GM18867 (cell line): ENCODE data around the gene CIROP.

ENCODE experiments used
- ATAC-seq: cut with Tn5 transposase; IDR thresholded peaks from one replicate; pipeline ENCODE4 v1.9.1; 2021; ENCODE audit warnings: mild to moderate bottlenecking, moderate library complexity; ENCODE audit not compliant: unreplicated experiment

CIROP gene, protein sequence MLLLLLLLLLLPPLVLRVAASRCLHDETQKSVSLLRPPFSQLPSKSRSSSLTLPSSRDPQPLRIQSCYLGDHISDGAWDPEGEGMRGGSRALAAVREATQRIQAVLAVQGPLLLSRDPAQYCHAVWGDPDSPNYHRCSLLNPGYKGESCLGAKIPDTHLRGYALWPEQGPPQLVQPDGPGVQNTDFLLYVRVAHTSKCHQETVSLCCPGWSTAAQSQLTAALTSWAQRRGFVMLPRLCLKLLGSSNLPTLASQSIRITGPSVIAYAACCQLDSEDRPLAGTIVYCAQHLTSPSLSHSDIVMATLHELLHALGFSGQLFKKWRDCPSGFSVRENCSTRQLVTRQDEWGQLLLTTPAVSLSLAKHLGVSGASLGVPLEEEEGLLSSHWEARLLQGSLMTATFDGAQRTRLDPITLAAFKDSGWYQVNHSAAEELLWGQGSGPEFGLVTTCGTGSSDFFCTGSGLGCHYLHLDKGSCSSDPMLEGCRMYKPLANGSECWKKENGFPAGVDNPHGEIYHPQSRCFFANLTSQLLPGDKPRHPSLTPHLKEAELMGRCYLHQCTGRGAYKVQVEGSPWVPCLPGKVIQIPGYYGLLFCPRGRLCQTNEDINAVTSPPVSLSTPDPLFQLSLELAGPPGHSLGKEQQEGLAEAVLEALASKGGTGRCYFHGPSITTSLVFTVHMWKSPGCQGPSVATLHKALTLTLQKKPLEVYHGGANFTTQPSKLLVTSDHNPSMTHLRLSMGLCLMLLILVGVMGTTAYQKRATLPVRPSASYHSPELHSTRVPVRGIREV

DNA sequence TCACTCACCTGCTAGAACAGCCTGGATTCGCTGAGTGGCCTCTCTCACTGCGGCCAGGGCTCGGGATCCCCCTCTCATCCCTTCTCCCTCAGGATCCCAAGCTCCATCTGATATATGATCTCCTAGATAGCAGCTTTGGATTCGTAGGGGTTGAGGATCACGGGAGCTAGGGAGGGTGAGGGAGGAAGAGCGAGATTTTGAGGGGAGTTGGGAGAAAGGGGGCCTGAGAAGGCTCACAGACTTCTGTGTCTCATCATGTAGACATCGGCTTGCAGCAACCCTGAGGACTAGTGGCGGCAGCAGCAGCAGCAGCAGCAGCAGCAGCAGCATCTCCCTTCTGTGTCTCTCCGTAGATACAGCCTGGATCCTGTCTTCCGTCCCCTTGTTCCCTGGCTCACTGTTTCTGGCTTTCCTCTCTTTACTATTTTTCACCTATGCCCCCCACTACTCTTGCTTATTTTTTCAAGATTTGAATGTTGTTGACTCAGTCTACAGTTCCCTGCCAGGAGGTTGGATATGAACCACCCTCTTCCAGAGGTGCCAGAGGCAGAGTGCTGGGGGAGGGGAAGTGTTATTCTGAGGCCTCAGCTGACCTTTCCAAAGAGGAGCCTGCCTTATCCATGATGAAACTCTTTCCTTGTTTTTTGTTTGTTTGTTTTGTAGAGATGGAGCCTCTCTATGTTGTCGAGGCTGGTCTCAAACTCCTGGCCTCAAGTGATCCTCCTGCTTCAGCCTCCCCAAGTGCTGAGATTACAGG lies at the start of gene CIROP:
TSS of gene CIROP (minus strand) at position 399 of the 757 bp plus-strand sequence. CDS start at position 330, 69 bp downstream.
- ATAC-seq = no peak

DNA sequence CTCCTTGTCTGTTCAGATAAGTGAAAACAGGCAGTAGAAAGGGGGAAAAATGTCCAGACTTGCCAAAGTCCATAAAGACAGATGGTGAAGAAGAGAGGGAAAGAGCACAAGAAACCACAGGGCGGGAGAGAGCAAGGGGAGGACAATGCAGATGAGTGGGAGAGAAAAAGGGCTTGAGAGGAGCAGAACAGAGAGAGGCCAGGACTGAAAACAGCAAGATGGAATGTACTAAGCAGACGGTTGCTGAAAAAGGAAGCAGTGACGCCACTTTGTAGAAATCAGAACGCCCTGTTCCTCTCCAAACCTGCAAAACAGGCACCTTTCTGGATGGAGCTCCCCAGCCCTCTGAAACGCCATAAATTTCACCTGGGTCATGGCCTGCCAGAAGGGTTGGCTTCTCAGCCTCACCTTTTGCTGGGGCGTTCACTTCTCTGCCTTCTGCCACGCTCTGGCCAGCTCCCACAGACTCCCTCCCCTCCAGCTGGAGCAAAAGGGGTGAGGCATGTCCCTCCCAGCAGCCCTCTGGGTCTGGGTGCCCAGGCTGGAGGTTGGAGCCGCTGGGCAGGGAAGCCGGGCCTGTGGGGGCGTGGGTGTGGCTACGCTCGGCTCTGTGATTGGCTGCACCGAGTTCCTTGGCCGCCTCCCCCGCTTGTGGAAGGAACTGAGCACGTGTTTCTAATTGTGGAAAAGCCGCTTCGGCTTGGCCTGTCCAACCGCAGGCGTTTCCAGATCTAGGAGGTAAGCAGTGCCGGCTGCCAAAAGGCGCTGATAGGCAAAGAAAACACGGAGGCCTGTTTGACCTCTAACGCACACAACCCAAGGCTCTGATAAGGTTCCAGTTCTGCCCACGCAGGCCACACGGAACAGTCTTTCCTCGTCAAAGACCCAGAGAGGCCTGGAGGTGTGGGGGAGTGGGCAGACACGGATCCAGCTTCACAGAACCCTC lies 49.3 kb upstream of the CIROP start:
- ATAC-seq = no peak

DNA sequence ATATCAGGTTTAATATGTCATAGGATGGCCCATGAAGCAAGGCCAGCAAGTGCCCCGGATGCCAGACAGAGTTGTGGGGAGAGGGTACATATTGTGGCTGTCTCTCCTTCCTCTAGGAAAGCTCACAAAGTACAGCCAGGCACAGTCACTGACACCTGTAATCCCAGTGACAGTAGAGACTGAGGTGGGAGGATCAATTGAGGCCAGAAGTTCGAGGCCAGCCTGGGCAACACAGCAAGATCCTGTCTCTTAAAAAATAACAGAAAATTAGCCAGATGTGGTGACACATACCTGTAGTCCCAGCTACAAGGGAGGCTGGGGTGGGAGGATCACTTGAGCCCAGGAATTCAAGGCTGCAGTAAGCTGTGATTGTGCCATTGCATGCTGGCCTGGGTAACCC lies 46.6 kb upstream of the CIROP start:
- no peak for ATAC-seq

DNA sequence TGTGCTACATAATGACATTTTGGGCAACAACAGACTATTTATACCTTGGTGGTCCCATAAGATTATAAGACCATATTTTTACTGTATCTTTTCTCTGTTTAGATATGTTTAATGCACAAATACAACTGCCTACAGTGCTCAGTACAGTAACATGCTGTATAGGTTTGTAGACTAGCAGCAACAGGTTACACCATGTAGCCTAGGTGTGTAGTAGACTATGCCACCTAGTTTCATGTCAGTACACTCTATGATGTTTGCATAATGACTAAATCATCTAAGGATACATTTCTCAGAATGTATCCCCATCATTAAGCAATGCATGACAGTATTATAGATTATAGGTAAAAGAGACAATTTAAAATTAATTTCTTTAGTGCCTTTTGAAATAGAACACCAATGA lies 45.0 kb upstream of the CIROP start:
- ATAC-seq = no peak

DNA sequence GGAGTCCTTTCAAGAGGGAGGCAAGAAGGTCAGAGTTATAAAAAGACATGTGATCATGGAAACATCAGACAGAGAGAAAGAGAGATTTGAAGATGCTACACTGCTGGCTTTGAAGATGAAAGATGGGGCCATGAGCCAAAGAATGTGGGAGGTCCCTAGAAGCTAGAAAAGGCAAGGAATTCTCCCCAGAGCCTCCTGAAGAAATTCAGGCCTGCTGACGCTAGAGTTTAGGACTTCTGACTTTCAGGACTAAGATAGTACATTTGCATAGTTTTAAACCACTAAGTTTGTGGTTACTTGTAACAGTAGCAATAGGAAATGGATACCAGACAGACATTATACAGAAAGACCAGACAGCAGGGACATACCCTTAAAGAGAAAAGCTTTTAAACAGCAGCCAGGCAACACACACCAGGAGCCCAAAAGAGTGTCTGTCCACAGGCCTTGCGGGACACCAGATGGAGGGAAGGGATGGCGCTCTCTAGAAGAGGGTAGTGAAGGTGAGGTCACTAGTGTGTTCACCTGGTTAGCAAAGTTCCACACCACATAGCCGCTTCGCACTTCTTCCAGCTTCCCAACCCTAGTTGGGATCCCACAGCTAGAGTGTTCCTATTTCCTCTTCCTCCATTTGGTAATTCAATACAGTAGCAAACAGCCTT lies 43.9 kb upstream of the CIROP start:
- no peak for ATAC-seq

DNA sequence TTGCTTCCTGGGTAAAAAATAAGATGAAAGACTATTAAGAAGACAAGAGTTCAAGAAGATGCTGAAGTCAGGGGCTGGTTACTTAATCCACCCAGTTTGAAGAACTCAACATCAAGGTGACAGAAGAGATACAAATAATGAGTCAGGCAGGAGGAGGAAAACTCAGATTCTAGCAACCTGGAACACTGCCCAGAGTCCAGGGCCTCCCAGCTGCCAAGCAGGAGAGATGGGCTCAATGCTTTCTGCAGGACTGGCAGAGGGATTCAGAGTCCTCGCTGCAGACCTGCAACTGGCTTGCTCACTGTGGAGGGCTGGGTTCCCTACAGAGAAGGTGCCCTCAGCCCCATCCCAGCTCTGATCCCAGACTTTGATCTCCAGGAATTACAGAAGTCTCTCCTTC lies 42.9 kb upstream of the CIROP start:
- no peak for ATAC-seq

DNA sequence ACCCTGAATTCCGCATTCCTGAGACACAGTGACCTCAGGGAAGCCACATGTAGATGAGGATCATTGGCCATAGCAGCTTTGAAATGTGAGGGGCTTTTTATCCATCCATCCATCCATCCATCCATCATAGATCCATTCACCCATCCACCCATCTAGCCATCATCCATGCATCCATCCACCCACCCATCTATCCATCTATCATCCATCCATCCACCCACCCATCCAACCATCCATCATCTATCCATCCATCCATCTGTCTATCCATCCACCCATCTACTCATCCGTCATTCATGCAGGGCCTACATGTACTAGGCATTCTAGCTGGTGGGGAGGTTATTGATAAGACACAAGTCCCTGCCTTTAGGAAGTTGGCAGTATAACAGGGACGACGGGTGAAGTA lies 42.2 kb upstream of the CIROP start:
- no peak for ATAC-seq

DNA sequence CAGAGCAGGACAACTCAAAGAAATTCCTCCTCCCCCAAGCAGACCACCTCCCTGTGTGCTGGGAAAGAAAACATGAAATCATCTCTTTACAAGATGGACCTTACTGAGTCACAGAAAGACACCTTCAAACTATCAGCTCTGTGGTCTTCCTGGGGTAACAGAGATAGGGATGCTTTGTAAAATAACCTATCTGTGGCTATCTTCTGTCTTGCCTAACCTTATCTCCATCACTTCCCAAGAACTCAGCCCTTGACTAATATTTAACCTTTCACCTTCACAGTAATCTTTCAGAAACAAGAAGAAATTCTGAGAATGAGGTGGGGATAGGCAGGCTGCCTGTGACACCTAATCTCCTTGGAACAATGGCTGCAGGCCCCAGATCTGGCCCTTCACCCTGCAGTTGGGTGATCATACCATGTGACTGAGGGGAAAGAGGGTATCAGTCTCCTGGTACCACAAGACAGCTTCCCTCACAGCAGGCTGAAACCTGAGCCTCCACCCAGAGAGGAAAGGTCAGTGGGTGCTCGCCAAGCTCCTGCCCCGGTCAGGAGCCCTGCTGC lies 41.6 kb upstream of the CIROP start:
- ATAC-seq = no peak

DNA sequence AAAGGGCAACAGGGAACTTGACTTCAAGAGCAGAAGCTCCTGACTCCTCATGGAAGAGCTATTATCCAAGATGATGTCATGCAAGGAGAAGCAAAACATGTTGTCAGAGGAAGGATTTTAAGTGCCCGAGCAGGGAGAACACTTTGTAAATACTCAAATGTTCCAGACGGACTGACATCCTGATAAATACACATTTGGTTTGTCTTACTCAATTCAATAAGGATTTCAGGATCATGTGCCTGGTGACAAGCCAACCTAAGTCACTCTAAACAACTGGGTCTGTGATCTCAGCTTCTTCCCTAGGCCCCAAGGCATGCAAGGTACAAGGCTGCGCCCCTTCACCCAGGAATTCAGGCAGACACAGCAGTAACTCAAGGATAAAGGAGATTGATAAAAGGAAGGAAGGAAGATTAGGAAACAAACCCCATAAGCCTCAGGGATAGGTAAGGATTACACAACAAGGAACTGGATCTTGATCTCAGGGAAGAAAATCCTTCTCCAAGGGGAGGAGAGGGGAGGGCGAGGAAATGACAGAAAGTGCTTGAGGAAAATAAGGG lies 41.1 kb upstream of the CIROP start:
- ATAC-seq = no peak

DNA sequence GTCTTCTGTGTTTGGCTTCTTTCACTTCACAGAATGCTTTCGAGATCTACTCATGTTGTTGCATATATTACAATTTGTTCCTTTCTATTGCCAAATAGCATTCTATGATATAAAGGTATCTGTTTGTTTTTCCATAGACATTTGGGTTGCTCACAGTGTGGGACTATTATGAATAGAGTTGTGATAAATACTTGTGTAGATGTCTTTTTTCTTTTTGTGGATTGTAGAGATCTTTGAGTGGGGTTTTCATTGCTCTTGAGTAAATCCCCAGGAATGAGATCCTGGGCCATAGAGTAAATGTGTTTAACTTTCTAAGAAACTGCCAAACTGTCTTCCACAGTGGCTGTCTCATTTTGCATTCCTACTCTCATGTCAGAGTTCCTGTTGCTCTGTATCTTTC lies 39.1 kb upstream of the CIROP start:
- no peak for ATAC-seq

DNA sequence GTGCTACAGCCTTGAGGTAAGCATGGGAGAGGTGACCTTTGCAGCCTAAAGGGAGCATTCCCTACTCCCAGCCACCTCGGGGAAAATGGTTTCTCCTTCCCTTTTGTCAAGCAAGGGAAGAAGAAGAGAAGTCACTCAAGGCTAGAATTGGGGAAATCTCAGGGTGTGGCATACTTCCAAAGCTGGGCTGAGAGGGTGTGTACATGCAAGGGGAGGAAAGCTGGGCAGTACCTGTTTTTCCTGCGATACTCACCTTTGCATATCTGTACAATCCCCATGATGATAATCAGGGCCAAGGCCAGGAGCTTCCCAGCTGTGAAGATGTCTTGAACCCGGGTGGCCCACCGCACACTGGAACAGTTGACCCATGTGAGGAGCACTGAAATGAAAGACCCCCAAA lies 38.0 kb upstream of the CIROP start:
- ATAC-seq = no peak

DNA sequence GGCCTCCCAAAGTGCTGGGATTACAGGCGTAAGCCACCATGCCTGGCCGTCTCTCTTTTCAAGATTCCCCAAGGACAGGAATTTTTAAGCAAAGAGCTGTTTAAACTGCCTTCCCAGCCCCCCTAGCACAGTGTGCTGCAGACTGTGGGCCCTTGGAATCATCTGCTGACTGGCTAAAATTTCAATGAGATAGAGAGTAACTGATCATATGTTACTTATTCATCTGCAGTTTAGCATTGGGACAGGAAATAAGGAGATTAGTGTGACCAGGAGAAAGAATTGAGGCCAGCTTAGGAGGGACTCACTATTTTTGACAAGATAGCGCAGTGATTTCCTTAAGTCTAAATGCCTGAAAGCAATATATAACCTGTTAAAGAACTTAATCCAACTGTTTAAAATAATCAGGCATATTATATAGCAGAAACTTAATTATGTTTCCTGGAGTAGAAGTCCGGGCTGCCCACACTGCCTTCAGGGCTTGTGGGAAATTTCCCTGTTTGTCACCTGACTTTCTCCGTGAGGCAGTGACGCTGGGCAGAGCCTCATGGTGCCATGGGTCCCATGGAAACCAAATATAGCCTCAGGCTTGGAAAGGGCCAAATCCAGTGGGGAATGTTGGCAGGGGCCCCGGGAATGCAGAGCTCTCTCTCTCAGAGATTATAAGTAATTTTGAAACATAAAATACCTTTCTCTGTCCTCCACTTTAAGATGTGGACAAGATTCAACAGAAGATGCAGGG lies 37.1 kb upstream of the CIROP start:
- no peak for ATAC-seq

DNA sequence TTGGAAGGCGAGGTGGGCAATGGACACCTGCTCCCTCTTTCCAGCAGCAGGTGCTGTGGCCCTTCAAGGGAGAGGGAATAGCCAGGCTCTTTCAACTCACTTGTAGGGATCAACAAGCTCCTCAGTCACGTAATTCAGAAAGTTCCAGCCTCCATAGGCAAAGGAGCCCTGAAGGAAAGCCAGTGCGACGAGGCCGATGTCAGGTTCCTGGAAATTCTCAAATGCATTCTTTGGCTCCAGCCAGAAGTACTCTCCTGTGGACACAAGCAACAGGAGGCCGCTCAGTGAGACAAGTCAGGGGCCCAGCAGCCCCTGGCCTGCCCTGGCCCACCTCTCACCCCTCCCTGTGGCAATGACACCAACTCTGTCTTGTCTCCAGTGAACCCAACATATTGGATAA lies 35.6 kb upstream of the CIROP start:
- no peak for ATAC-seq

DNA sequence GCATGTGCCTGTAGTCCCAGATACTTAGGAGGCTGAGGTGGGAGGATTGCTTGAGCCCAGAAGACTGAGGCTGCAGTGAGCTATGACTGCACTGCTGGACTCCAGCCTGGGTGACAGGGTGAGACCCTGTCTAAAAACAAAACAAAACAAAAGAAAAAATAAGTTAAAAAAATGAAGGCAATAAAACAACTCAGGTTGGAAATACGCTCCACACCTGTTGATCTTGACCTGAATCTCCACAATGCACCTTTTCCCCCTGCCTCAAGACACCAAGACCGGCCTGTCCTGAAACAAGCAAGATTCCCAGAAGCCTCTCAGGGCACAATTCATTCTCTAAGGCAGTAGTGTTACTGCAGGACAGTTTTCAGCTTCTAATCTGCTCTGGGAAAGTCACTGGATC lies 35.1 kb upstream of the CIROP start:
- no peak for ATAC-seq

DNA sequence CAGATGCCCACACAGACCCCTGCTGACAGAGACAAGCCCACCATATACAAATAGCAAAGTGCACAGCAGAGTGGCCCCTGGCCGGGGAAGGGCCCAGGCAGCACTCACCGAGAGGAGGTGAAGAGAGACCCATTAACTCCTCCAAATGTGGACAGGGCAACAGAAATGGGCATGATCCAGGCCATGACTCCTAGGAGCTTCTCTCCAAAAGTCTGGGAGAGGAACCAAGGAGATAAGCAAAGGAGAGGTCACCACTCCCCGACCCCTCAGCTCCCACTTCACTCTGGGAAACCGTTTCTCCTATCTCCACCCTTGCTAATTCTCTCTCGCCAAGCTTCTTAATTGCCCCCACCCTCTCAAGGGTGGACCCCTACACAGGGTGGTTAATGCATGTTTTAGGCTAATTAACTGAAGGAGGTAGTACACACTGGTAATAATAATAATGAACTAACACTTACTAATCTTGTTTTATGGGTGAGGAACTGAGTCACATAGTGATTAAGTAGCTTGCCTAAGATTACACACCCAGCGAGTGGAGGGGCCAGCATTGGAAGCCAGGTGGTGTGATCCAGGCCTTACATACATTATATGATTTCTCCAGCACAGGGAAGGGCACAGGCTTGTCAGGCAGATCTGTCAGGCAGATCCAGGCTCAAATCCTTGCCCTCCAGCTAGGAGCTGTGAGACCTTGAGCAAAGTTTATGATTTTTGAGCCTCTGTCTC lies 33.2 kb upstream of the CIROP start:
- no peak for ATAC-seq

DNA sequence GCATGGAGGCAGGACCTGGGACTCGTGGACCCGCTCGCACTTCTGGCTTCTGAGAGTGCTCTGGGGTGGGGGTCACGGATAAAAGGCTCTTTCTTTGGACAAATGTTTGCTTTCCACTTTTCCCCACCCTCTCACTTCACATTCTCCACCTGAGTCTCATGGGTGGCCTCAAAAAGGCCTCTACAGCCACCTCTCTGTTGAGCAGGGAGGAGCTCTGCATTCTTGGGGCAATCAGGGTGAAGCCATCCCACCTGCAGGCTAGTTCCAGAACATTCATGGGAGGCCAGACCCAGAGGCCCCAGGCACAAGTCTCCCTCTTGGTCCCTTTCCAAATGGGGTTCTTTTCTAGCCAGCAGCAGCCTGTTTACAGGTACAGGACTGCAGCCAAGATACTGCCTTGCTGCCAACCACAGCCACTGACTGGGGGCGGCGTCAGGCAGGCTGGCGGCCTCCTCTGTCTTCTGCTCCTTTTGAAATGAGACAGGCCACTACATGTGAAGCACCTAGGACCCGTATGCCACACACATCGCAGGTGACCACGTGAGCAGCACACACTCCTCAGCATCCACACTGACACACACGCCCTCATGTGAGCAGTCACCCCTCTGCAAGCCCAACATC lies 32.5 kb upstream of the CIROP start:
- no peak for ATAC-seq

DNA sequence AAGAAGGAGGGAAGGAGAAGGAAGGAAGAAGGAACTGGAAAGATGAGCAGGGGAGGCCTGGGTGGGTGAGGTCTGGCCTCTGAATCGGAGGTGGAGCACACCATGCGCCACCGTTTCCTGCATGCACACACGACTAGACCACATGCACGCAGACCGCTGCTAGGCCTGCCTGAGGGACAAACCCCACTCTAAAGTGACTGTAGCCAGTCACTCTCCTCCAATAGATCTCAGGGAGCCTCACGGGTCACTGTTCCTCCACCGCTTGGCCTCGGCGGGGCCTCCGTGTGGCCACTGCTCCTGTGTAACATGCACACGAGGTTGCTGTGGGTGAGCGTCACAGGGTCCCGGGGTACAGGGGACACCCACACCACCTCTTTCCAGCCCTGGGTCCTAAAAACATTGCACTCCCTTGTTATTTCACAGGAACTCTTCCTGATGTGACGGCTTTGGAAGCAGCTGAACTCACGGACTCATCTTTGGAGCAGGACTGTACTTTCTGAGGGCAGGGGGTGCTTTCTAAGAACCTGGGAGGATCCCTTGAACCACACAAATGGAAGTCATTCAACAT lies 31.9 kb upstream of the CIROP start:
- no peak for ATAC-seq
